Upper lobe of right lung (tissue), 1 donor: ENCODE data around the gene RXFP3. TPM values are rescaled to one million over a fixed set of nuclear protein-coding genes. Genes with fewer than 3 reads are reported as not detected.
"Not testable (repeated sequence)": the region's sequence is repeated elsewhere in the genome, so short reads cannot be mapped to it uniquely, and the experiment has no call there.

Source experiments
- ATAC-seq: fragments of 200-7000 bp; cut with Tn5 transposase; one replicate; pipeline ENCODE4 v1.9.1; 2020; ENCODE audit warnings: mild to moderate bottlenecking, moderate library complexity
- DNase-seq: peaks from one replicate; pipeline ENCODE4 v3.0.0-alpha.2; 2020
- H3K27ac ChIP-seq: fragments of 200-600 bp; one replicate; pipeline ENCODE4 v1.8.0; 2022
- H3K27me3 ChIP-seq: fragments of 200-600 bp; one replicate; pipeline ENCODE4 v1.8.0; 2022; ENCODE audit warnings: mild to moderate bottlenecking
- H3K36me3 ChIP-seq: fragments of 200-600 bp; one replicate; pipeline ENCODE4 v1.8.0; 2022
- H3K4me1 ChIP-seq: fragments of 200-600 bp; one replicate; pipeline ENCODE4 v1.8.0; 2022
- H3K4me3 ChIP-seq: fragments of 200-600 bp; one replicate; pipeline ENCODE4 v1.8.0; 2022; ENCODE audit warnings: mild to moderate bottlenecking
- H3K9me3 ChIP-seq: fragments of 200-600 bp; one replicate; pipeline ENCODE4 v1.8.0; 2022
- intact Hi-C: fragments of 100-400 bp; cut with DNase I; formaldehyde crosslinking; loops from one replicate; pipeline ENCODE4 v1.11.0; 2022
- total RNA-seq: library from RNA; stranded (reverse); fragmentation: NEBNext Ultra II Directional; extraction: Animal tissue kit (Norgen Biotek cat#: 25700); gene quantifications from one replicate; pipeline ENCODE4 v1.2.1, GENCODE V29; 2021
- TF ChIP-seq, protein P1 (sequence below): fragments of 200-600 bp; IDR thresholded peaks from one replicate; pipeline ENCODE4 v1.8.0; 2022; ENCODE audit warnings: antibody characterized with exemption
- donor health status: DM: no; HTN: yes; CAD: no; lungs with severe emphysema.

RXFP3 gene
- total RNA-seq, 1 donor from 2014 or later, result not detected

- intact Hi-C loops, result no loop called here
- H3K27me3 ChIP-seq, result peaks cover 59% of the 10 kb centered on the region
- H3K4me3 ChIP-seq, result no peak overlapping the region
- TF ChIP-seq, protein P1, sequence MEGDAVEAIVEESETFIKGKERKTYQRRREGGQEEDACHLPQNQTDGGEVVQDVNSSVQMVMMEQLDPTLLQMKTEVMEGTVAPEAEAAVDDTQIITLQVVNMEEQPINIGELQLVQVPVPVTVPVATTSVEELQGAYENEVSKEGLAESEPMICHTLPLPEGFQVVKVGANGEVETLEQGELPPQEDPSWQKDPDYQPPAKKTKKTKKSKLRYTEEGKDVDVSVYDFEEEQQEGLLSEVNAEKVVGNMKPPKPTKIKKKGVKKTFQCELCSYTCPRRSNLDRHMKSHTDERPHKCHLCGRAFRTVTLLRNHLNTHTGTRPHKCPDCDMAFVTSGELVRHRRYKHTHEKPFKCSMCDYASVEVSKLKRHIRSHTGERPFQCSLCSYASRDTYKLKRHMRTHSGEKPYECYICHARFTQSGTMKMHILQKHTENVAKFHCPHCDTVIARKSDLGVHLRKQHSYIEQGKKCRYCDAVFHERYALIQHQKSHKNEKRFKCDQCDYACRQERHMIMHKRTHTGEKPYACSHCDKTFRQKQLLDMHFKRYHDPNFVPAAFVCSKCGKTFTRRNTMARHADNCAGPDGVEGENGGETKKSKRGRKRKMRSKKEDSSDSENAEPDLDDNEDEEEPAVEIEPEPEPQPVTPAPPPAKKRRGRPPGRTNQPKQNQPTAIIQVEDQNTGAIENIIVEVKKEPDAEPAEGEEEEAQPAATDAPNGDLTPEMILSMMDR, result no peak
- no peak overlapping the region for H3K27ac ChIP-seq
- H3K4me1 ChIP-seq, result peaks cover 10% of the 10 kb centered on the region
- ATAC-seq (no peak), DNase-seq (no peak)
- no peaks in the 10 kb centered on the region for H3K36me3 ChIP-seq
- H3K9me3 ChIP-seq, result no peaks in the 10 kb centered on the region
These were observed 4.9 kb downstream of the RXFP3 start for GRCh38 chr5:33941090-33941489.

- intact Hi-C loops, result no loop called here
- Histone ChIP-seq H3K27me3 (peaks cover 25% of the 10 kb centered on the region), H3K4me1 (no peaks in the 10 kb centered on the region), H3K36me3 (no peaks in the 10 kb centered on the region), H3K4me3 (no peak overlapping the region), H3K9me3 (no peaks in the 10 kb centered on the region), H3K27ac (no peak overlapping the region)
- ATAC-seq, result no peak
- TF ChIP-seq, protein P1, result no peak
- DNase-seq, result no peak
These were observed 8.5 kb downstream of the RXFP3 start for GRCh38 chr5:33944543-33945132.

DNA sequence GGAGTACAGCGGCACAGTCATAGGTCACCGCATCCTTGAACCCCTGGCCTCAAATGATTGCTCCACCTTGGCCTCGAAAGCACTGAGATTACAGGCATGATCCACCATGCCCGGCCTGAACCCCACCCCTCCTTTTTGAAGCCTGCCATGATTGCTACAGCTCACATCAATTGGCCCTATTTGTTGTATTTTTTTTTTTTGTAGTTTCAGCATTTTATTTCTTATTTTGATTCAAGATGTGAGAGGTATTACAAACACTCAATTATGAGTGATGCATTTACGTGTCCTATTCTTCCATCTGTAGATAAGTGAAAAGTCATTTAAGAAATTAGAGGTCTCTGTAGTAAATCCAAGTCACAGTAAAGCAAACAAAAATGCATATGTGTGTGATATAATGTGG is 16.0 kb downstream of the RXFP3 start:
- H3K36me3 ChIP-seq, intact Hi-C loops: not testable (repeated sequence)

GRCh38 chr5:33957577-33958150 is 21.5 kb downstream of the RXFP3 start:
- TF ChIP-seq, protein P1, result no peak
- Histone ChIP-seq H3K4me1 (no peaks in the 10 kb centered on the region), H3K27ac (no peak overlapping the region), H3K4me3 (no peak overlapping the region), H3K27me3 (no peaks in the 10 kb centered on the region), H3K36me3 (no peaks in the 10 kb centered on the region), H3K9me3 (no peaks in the 10 kb centered on the region)
- intact Hi-C loops, result no loop called here
- no peak for ATAC-seq
- no peak for DNase-seq

More for the DNA sequence above, 16.0 kb downstream of the RXFP3 start:
- not testable (repeated sequence) for H3K4me1 ChIP-seq, H3K4me3 ChIP-seq, H3K27ac ChIP-seq, ATAC-seq, DNase-seq, H3K9me3 ChIP-seq, H3K27me3 ChIP-seq

DNA sequence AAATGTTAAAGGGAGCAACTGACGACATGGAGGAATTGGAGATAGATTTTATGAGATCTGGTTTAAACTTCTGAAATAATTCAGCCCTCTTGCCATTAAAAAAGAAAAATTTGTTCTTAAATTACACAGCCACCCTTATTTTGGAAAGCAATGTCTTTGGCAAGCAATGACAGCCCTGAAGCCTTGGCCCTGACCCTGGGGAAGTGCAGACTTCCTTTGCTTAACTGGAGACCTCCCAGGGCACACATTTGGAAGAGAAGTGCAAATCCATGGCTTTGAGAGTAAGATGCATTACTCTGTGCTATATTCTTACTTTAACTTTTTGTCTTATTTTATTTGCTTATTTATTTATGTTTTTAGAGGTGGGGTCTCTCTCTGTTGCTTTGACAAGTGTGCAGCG is 22.0 kb downstream of the RXFP3 start:
- H3K27me3 ChIP-seq, result no peaks in the 10 kb centered on the region
- ATAC-seq (no peak), DNase-seq (no peak)
- H3K4me1 ChIP-seq, result no peaks in the 10 kb centered on the region
- H3K36me3 ChIP-seq, result no peaks in the 10 kb centered on the region
- no peak overlapping the region for H3K4me3 ChIP-seq
- H3K9me3 ChIP-seq, result no peaks in the 10 kb centered on the region
- H3K27ac ChIP-seq, result no peak overlapping the region
- intact Hi-C loops, result no loop called here
- TF ChIP-seq, protein P1, result no peak

- intact Hi-C loops, result no loop called here
- no peak overlapping the region for H3K4me3 ChIP-seq
- no peaks in the 10 kb centered on the region for H3K9me3 ChIP-seq
- no peaks in the 10 kb centered on the region for H3K4me1 ChIP-seq
- ATAC-seq, result no peak
- no peaks in the 10 kb centered on the region for H3K27me3 ChIP-seq
- TF ChIP-seq, protein P1, result no peak
- no peaks in the 10 kb centered on the region for H3K36me3 ChIP-seq
- no peak for DNase-seq
- no peak overlapping the region for H3K27ac ChIP-seq
These were observed 28.0 kb downstream of the RXFP3 start for GRCh38 chr5:33964132-33964700.
